HG03175 (cell line): ENCODE data around the gene DYNC2H1.
"Not testable (repeated sequence)": the region's sequence is repeated elsewhere in the genome, so short reads cannot be mapped to it uniquely, and the experiment has no call there.

Source experiments
- ATAC-seq: cut with Tn5 transposase; IDR thresholded peaks from one replicate; pipeline ENCODE4 v1.9.1; 2021; ENCODE audit warnings: mild to moderate bottlenecking, moderate library complexity; ENCODE audit not compliant: unreplicated experiment

DYNC2H1 gene

GRCh38 chr11:103112364-103112763 lies 3.1 kb downstream of the DYNC2H1 start:
- no peak for ATAC-seq

- no peak for ATAC-seq
Observed at GRCh38 chr11:103114836-103115235, 5.6 kb downstream of the DYNC2H1 start.

- no peak for ATAC-seq
Observed at GRCh38 chr11:103125462-103125861, 16.2 kb downstream of the DYNC2H1 start.

DNA sequence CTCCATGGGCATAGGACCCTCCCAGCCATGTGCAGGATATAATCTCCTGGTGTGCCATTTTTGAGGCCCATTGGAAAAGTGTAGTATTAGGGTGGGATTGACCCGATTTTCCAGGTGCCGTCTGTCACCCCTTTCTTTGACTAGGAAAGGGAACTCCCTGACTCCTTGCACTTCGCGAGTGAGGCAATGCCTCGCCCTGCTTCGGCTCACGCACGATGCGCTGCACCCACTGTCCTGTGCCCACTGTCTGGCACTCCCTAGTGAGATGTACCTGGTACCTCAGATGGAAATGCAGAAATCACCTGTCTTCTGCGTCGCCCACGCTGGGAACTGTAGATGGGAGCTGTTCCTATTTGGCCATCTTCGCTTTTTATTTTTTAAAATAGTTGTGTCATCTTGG lies 32.8 kb downstream of the DYNC2H1 start:
- ATAC-seq, result not testable (repeated sequence)

DNA sequence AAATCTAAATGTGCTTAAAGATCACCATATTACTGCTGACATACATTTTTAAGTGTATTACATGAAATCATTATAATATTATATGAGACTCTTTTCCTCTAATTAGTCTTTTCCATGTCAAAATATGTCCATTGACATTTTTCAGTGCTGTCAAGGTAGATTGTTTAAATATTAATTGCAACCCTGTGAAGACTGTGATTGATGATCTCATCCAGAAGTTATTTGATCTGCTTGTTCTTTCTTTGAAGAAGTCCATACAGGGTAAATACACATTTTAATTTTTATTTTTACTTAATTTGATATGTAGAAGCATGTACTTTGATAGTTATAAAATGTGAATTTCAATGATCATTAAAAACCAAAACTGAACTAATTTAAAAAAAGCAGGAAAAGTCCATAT lies 38.4 kb downstream of the DYNC2H1 start:
- ATAC-seq, result no peak

DNA sequence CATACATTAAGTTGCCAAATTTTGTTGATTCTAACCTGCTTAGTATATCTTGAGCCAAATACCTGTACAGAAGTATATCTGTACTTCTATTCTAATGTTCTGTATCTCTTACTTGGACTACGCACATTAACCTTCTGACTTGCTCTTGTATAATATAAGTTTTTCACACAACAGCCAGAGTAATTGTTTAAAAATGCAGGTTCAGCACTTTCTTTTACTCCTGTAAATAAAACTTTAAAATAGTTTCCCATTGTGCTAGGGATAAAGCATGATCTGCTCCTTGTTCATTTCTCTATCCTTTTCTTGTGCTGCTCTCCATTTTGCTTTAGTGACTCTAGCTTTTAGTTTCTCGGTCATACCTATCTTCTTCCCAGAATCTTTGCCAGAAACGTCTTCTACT lies 48.3 kb downstream of the DYNC2H1 start:
- ATAC-seq, result no peak

DNA sequence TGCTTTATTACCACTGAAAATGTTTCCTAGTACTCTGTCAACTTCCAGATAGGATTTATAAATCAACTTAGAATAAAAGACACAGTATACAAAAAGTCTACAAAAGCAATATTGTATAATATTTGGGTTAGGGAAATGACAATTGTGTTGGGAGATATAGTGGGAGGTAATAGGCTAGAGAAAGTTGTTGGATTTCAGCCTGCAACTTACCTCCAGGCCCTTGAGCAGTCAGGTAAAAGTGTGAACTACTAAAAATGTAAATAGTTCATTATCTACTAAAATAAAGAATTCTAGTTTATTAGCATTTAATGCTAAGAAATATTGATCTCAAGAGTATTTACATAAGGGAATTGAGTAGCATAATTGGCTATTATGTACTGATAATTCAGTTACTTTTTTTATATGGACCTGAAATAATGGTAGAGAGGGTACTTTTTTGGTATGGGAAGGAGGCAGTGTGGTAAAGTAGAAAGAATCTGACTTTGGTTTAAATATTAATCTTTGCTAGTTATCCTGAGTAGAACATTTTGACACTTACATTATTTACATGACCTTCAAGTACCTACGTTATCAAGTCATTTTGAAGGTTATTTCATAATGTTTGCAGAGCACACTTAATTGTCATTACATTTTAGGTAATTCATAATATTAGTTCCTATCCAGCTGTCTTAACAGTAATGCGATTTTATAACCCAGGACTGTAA lies 55.0 kb downstream of the DYNC2H1 start:
- ATAC-seq, result no peak

GRCh38 chr11:103167166-103167565 lies 57.9 kb downstream of the DYNC2H1 start:
- no peak for ATAC-seq

DNA sequence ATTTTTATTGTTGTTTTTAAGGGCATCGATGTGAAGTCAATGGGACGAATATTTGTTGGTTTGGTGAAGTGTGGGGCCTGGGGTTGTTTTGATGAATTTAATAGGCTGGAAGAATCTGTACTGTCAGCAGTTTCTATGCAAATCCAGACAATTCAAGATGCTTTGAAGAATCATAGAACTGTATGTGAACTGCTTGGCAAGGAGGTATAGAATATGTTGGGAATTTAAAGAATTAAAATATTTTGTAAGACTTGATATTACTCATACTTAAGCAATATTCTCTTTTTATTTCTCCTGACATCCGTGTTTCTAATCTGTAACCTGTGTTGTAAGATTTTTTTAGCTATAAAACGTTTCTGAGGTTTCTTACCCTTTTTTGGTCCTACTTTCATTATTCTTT lies 61.6 kb downstream of the DYNC2H1 start:
- no peak for ATAC-seq

DNA sequence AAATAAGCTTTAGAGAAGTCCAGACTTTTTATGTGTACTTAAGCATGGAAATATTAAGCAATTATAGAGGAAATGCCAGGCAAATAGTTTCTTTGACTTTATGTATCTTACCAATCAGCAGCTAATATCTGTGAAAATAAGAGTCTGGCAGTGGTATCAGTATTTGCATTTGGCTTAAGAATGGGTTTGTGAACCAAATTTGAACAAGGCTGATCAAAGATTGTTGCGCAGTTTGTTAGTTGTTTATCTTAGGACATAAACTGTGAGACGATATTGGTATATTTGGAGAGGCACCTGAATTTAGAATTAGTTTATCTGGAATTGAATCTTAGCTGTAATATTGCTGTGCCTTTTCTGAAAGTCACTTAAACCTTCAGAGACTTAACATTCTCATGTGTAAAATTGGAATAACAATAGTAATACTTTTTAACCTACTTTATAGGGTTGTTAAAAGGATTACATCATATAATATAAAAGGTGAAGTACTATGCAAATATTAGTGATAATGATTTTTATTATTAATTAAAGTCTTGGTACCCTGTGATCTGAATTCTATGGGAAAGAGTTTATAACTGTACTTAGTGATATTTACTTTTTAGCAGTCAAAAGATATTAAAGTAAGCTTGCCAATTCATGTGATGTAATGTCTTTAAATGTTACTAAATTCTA lies 66.4 kb downstream of the DYNC2H1 start:
- no peak for ATAC-seq

- no peak for ATAC-seq
Observed at GRCh38 chr11:103183981-103184611, 74.9 kb downstream of the DYNC2H1 start.

DNA sequence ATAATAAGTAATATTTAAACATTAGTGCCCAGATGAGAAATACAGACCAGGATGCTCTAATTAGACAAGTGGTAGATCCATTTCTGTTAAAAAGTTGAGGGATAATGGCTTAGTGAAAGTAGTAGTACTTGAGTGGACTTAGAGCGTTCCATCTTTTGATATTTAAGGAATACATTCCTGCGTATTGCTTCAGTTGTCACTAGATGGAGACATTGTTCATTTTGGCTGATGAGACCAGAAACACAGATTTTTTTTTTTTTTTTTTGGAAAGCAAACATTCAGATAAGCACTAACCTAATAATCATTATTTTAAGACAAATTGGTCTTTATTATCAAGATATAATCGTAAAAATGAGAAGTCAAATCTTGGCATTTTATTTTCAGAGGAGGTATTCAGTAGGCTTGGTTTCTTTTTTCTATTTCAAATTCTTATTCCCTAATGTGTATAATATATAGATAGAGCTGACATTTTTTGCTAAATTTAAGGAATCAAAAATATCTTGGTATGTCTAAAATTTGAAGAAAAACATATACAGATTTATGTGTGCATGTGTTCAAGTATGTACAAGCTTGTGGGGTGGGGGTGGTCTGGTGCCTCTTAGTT lies 92.9 kb downstream of the DYNC2H1 start:
- ATAC-seq, result no peak

DNA sequence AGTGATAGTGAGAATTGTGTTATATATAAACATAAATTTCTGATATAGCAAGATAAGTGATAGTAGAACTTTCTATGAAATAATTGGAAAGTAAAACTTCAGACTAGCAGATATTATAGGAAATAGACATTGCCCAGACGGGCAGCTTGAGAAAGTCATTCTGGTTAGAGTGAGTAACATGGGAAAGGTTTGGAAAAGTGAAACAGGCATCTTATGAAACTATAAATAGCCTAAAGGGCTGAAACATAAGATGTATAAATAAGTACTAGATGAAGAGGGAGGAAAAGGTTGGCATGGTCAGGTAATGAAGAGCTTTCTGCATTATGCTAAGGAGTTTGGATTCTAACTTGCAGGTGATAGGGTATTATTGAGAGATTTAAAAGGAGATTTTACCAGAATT lies 101.3 kb downstream of the DYNC2H1 start:
- no peak for ATAC-seq

GRCh38 chr11:103215812-103216211 lies 106.6 kb downstream of the DYNC2H1 start:
- no peak for ATAC-seq

GRCh38 chr11:103220133-103220532 lies 110.9 kb downstream of the DYNC2H1 start:
- ATAC-seq, result no peak

DNA sequence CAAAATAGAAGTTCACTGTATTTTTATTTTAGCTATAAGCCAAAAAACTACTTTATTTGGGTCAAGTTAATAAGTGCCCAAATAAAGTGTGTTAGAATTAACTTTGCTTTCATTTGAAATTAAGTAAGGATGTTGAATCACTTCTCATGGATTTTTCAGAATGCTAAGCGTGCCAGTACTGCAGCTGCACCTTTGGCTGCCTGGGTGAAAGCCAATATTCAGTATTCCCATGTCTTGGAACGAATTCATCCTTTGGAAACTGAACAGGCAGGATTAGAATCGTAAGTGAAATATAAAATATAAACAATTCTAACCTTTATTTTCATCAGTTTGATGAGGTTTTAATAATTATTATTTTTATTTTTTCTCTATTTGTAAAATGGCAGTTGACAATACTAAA lies 113.6 kb downstream of the DYNC2H1 start:
- no peak for ATAC-seq

- no peak for ATAC-seq
Observed at GRCh38 chr11:103228807-103229206, 119.6 kb downstream of the DYNC2H1 start.

DNA sequence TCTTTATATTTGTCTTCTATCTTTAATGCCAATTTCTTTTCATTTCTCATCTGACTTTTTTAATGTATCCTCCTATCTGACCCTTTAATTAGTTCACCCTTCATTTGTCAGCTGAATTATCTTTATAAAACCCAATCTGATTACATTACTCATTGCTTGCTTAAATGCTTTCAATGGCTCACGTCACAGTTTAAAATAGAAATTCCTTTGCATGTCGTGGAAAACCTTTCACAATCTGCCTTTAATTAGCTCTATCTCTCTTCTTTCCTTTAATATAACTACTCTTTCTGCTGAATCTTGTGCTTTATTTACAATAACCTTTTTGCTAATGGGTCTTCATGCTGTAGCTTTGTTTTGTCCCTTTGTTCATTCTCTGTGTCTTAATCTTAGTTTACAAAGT lies 125.7 kb downstream of the DYNC2H1 start:
- no peak for ATAC-seq

- no peak for ATAC-seq
Observed at GRCh38 chr11:103241574-103241973, 132.3 kb downstream of the DYNC2H1 start.

DNA sequence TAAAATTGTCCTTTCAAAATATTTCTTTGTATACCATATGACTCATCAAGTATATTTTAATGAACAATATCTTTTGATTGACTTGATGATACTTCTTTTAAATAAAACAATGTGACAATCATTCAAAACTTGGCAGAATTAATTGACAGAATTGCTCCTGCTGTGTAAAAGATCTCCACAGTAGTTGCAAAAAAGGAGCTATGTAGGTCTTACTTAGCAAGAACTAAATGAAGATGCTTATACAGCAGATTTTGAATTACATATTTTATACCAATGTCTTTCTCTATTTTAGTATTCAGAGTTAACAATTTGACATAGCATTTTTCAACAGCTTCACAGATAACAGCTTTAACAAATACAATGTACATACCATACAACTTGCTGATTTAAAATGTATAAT lies 144.9 kb downstream of the DYNC2H1 start:
- no peak for ATAC-seq

- no peak for ATAC-seq
Observed at GRCh38 chr11:103257360-103257759, 148.1 kb downstream of the DYNC2H1 start.
